ENCODE data around the gene MERTK.
"Not testable (repeated sequence)": the region's sequence is repeated elsewhere in the genome, so short reads cannot be mapped to it uniquely, and the experiment has no call there.

Gene MERTK

DNA sequence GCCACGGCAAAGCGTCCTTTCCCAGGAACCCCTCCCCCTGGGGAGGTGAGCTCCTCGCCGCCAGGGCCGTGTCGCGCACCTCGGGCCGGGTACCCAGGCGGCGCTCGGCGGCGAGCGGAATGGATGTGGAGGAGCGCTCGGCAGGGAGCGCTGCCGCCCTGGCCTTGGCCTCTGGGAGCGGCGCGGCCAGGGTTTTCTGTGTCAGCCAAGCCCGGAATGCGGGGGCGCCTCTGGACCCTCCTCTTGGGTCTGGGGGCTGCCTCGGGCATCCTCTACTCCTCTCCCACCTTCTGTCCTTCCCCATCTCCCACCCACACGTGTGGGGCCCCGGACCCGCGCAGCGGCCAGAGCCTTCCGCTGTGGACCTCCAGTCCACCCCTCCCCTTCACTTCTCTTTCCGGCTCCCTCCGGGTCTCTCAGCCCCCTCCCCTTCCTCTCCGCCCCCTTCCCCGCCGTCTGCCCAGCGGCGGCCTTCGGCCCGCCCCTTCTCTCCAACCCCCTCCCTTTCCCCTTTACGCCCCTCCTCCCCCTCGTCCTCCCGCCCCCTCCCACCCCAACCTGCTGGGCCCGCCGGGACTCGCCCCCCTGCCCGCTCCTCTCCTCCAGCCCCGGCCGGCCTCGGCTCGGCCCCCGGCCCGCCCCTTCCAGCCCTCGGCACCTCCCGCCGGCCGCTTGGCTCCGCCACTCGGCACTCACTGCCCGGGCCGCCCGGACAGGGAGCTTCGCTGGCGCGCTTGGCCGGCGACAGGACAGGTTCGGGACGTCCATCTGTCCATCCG lies at the start of gene MERTK:
Gene MERTK (plus strand): TSS at position 684 of the 779 bp plus-strand sequence. CDS start 129 bp downstream, outside the sequence.
- ChIA-PET POLR2A (no interaction called here), CTCF (interaction anchor here (0.6 to 3.0 kb wide), 8 partner anchors 8 to 155 kb away, joined by 3 to 23 read pairs (median 3); no protein-coding TSS in a partner anchor)
- TF ChIP-seq, protein P1, sequence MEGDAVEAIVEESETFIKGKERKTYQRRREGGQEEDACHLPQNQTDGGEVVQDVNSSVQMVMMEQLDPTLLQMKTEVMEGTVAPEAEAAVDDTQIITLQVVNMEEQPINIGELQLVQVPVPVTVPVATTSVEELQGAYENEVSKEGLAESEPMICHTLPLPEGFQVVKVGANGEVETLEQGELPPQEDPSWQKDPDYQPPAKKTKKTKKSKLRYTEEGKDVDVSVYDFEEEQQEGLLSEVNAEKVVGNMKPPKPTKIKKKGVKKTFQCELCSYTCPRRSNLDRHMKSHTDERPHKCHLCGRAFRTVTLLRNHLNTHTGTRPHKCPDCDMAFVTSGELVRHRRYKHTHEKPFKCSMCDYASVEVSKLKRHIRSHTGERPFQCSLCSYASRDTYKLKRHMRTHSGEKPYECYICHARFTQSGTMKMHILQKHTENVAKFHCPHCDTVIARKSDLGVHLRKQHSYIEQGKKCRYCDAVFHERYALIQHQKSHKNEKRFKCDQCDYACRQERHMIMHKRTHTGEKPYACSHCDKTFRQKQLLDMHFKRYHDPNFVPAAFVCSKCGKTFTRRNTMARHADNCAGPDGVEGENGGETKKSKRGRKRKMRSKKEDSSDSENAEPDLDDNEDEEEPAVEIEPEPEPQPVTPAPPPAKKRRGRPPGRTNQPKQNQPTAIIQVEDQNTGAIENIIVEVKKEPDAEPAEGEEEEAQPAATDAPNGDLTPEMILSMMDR (IDR thresholded peaks at IDR 0.05; ENCODE audit: insufficient read depth, low read length, missing control alignments), result peak; percentile 45
- no peak for DNase-seq (ENCODE audit: low read depth, low spot score)
- H3K4me3 ChIP-seq (ENCODE audit: low read depth, low read length), result peak within 1 kb of the TSS; percentile 61

DNA sequence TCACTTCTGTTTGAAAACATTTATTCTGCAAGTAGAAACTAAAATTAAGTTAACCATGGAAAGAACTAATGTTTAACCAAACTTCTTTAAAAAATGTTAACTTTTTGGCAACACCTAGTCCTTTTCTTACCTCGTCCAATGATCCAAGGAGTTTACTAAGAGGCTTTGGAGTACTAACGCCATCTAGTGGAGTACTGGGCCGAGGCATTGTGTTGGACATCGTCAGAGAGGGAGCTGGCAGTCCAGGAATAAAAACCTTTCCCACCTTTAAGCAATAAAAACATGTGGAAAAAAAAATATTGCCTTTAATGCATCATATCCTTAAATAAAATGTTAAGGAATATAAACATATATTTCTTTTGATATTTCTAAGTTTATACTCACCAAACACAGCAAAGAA lies 47.8 kb upstream of the MERTK start:
- H3K4me3 ChIP-seq (ENCODE audit: low read depth, low read length); CTCF ChIA-PET; DNase-seq (ENCODE audit: low read depth, low spot score); POLR2A ChIA-PET: not testable (repeated sequence)
- TF ChIP-seq, protein P1 (IDR thresholded peaks at IDR 0.05; ENCODE audit: insufficient read depth, low read length, missing control alignments), result peak; percentile 20

- DNase-seq (ENCODE audit: low read depth, low spot score); CTCF ChIA-PET; H3K4me3 ChIP-seq (ENCODE audit: low read depth, low read length); POLR2A ChIA-PET: not testable (repeated sequence)
Measured at GRCh38 chr2:111852544-111852943, 45.9 kb upstream of the MERTK start.

- DNase-seq (ENCODE audit: low read depth, low spot score); POLR2A ChIA-PET; H3K4me3 ChIP-seq (ENCODE audit: low read depth, low read length); CTCF ChIA-PET: not testable (repeated sequence)
Measured at GRCh38 chr2:111860005-111860404, 38.4 kb upstream of the MERTK start.

GRCh38 chr2:111865124-111865523 lies 33.3 kb upstream of the MERTK start:
- H3K4me3 ChIP-seq (ENCODE audit: low read depth, low read length); POLR2A ChIA-PET; CTCF ChIA-PET; DNase-seq (ENCODE audit: low read depth, low spot score): not testable (repeated sequence)

GRCh38 chr2:111872806-111873205 lies 25.6 kb upstream of the MERTK start:
- CTCF ChIA-PET; H3K4me3 ChIP-seq (ENCODE audit: low read depth, low read length); DNase-seq (ENCODE audit: low read depth, low spot score); POLR2A ChIA-PET: not testable (repeated sequence)

GRCh38 chr2:111883661-111884591 lies 14.5 kb upstream of the MERTK start, which contains the start of gene ANAPC1:
ANAPC1 (minus strand) TSS chr2:111884193; CDS start chr2:111880825, 3,368 bp downstream.
- DNase-seq (ENCODE audit: low read depth, low spot score), result no peak
- TF ChIP-seq, protein P1 (IDR thresholded peaks at IDR 0.05; ENCODE audit: insufficient read depth, low read length, missing control alignments), result no peak
- ChIA-PET CTCF (interaction anchor here (0.6 to 2.7 kb wide), 6 partner anchors 9 to 694 kb away, joined by 3 to 12 read pairs (median 4); no protein-coding TSS in a partner anchor), POLR2A (interaction anchor here (0.9 kb wide), 1 partner anchor 171 kb away, joined by 3 read pairs; no protein-coding TSS in a partner anchor)
- H3K4me3 ChIP-seq (ENCODE audit: low read depth, low read length), result peak within 1 kb of the TSS; percentile 95

DNA sequence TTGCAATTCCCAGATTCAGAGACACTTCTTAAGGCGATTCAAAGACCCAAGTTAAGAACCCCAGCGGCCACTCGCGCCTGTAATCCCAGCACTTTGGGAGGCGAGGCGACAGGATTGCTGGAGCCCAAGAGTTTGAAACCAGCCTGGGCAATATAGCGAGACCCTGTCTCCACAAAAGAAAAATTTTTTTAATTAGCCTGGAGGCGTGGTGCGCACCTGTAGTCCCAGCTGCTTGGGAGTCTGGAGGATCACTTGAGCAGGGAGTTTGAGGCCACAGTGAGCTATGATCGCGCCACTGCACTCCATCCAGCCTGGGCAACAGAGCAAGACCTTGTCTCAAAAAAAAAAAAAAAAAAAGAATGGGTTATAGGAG lies 13.8 kb upstream of the MERTK start:
- DNase-seq (ENCODE audit: low read depth, low spot score), result no peak

More for the DNA sequence above, 13.8 kb upstream of the MERTK start:
- CTCF ChIA-PET, result interaction anchor here (0.7 to 2.7 kb wide), 4 partner anchors 8 to 167 kb away, joined by 3 to 12 read pairs (median 6); no protein-coding TSS in a partner anchor
- TF ChIP-seq, protein P1 (IDR thresholded peaks at IDR 0.05; ENCODE audit: insufficient read depth, low read length, missing control alignments), result no peak
- POLR2A ChIA-PET, result no interaction called here
- H3K4me3 ChIP-seq (ENCODE audit: low read depth, low read length), result peak overlapping the region; percentile 95

Measured in AG04449 (cell line).